ENCODE data around the gene ARHGAP40. TPM values are rescaled to one million over a fixed set of nuclear protein-coding genes. Genes with fewer than 3 reads are reported as not detected.

The ARHGAP40 gene
- total RNA-seq, 1 donor from 2014 or later = not detected

DNA sequence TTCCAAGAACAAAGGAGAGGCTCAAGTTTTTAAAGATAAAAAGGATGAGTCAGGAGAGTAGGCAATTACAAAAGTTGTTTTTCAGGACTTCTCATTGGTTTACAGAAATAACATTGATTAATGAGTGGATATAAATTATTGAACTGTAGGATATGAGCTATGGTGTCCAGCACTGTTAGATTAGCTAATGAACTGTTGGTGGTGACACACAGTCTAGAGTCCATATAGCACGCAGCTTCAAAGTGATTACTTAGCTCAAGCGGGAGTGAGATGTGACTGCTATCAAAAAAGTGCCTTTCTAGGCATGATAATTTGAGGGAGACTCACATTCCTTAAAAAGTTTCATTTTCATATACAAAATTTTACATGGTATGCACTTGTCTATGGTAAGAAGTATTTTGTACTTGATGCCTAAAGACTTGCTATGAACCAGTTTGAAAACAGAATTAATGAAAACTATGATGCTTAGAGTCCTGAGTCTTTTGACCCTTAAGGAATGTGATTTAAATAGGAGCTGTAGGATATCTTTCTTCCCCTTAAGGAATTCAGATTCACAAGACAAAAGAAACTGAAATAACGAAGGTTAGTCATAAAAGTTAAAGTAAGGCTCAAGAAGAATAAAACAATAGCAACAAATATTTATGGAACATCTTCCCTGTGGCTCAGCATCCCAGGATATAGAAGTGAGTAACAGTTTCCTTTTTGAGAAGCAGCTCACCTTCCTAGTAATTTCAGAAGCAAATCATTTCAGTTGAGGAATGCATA lies 42.8 kb upstream of the ARHGAP40 start:
- H3K27me3 Mint-ChIP-seq (ENCODE audit: unreplicated experiment) = no peaks in the 10 kb centered on the region
- TF ChIP-seq, protein P1, sequence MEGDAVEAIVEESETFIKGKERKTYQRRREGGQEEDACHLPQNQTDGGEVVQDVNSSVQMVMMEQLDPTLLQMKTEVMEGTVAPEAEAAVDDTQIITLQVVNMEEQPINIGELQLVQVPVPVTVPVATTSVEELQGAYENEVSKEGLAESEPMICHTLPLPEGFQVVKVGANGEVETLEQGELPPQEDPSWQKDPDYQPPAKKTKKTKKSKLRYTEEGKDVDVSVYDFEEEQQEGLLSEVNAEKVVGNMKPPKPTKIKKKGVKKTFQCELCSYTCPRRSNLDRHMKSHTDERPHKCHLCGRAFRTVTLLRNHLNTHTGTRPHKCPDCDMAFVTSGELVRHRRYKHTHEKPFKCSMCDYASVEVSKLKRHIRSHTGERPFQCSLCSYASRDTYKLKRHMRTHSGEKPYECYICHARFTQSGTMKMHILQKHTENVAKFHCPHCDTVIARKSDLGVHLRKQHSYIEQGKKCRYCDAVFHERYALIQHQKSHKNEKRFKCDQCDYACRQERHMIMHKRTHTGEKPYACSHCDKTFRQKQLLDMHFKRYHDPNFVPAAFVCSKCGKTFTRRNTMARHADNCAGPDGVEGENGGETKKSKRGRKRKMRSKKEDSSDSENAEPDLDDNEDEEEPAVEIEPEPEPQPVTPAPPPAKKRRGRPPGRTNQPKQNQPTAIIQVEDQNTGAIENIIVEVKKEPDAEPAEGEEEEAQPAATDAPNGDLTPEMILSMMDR (IDR thresholded peaks at IDR 0.05) = no peak
- H3K4me1 Mint-ChIP-seq (ENCODE audit: unreplicated experiment) = no peaks in the 10 kb centered on the region
- H3K4me3 Mint-ChIP-seq (ENCODE audit: unreplicated experiment) = no peak overlapping the region
- DNase-seq (ENCODE audit: extremely low spot score, unreplicated experiment) = no peak
- H3K36me3 Mint-ChIP-seq (ENCODE audit: unreplicated experiment) = peaks cover 49% of the 10 kb centered on the region
- no peak overlapping the region for H3K27ac Mint-ChIP-seq (ENCODE audit: unreplicated experiment)
- H3K9me3 Mint-ChIP-seq (ENCODE audit: unreplicated experiment) = no peaks in the 10 kb centered on the region

DNA sequence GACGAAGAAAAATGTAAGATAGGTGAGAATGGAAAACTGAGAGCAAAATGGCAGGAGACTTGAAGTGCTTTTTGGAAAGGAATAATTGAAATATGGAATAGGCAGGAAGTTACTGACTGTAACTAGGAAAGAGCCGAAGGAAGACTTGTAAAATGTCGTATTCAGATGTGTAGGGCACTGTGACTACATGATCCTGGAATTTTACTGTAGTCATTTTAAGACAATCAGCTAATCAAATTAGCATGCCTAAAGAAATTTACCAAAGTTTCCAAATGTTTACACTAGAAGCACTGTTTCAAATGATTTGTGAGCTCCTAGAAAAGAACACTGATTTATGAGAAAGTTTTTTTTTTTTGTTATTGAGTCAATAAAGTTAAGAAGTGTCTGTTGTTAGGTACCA lies 41.8 kb upstream of the ARHGAP40 start:
- peaks cover 41% of the 10 kb centered on the region for H3K36me3 Mint-ChIP-seq (ENCODE audit: unreplicated experiment)
- DNase-seq (ENCODE audit: extremely low spot score, unreplicated experiment) = no peak
- H3K4me1 Mint-ChIP-seq (ENCODE audit: unreplicated experiment) = no peaks in the 10 kb centered on the region
- H3K27me3 Mint-ChIP-seq (ENCODE audit: unreplicated experiment) = no peaks in the 10 kb centered on the region
- no peaks in the 10 kb centered on the region for H3K9me3 Mint-ChIP-seq (ENCODE audit: unreplicated experiment)
- TF ChIP-seq, protein P1 (IDR thresholded peaks at IDR 0.05) = no peak
- H3K4me3 Mint-ChIP-seq (ENCODE audit: unreplicated experiment) = no peak overlapping the region
- no peak overlapping the region for H3K27ac Mint-ChIP-seq (ENCODE audit: unreplicated experiment)

GRCh38 chr20:38563802-38564431 lies 37.7 kb upstream of the ARHGAP40 start:
- H3K4me3 Mint-ChIP-seq (ENCODE audit: unreplicated experiment) = no peak overlapping the region
- TF ChIP-seq, protein P1 (IDR thresholded peaks at IDR 0.05) = no peak
- H3K36me3 Mint-ChIP-seq (ENCODE audit: unreplicated experiment) = peaks cover 44% of the 10 kb centered on the region
- no peak overlapping the region for H3K27ac Mint-ChIP-seq (ENCODE audit: unreplicated experiment)
- no peak for DNase-seq (ENCODE audit: extremely low spot score, unreplicated experiment)
- H3K4me1 Mint-ChIP-seq (ENCODE audit: unreplicated experiment) = no peaks in the 10 kb centered on the region
- H3K27me3 Mint-ChIP-seq (ENCODE audit: unreplicated experiment) = no peaks in the 10 kb centered on the region
- no peaks in the 10 kb centered on the region for H3K9me3 Mint-ChIP-seq (ENCODE audit: unreplicated experiment)

DNA sequence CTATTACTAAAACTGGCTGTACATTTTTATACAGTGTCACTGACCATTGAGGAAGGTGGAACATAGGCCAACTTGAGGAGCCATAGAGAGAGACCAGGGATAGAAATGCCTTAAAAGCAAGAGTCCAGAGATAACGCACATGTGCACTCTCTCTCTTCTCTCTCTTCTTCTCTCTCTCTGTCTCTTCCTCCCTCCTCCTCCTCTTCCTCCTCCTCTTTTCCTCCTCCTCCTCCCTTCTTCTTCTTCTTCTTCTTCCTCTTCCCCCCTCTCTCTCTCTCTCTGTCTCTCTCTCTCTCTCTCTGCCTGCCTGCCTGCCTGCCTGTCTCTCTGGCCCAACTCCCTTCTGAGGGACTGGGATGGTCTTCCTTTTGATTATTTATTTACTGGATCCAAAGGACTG lies 36.9 kb upstream of the ARHGAP40 start:
- TF ChIP-seq, protein P1 (IDR thresholded peaks at IDR 0.05) = no peak
- Mint-ChIP-seq H3K4me1 (ENCODE audit: unreplicated experiment) (no peaks in the 10 kb centered on the region), H3K9me3 (ENCODE audit: unreplicated experiment) (no peaks in the 10 kb centered on the region), H3K27ac (ENCODE audit: unreplicated experiment) (no peak overlapping the region), H3K27me3 (ENCODE audit: unreplicated experiment) (no peaks in the 10 kb centered on the region), H3K4me3 (ENCODE audit: unreplicated experiment) (no peak overlapping the region), H3K36me3 (ENCODE audit: unreplicated experiment) (peaks cover 43% of the 10 kb centered on the region)
- DNase-seq (ENCODE audit: extremely low spot score, unreplicated experiment) = no peak

DNA sequence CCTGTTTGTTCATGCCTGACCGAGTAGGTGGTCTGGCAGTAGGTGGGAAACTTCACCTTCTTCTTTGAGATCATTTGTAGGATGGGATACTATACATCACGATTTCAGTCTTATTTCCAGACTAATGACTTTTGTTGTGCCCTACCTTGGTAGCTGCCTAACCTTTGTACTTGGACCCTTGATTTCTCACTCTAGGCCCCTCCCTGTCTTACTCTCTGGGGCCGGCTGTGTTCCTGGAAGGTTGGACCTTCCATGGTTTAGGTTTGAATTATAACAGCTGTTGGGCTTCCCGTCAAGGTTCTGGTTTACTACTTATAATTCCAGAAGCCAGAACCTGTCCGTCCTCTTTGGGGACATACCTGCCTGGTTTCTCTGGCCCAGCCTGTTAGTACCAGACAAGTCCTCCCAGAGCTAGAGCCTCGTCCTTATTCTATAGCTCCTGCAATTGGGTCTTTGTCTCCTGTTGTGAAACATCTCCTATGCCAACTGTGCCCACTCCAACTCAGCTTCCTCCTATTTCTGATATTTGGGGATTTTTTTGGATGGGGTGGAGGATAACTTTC lies 35.5 kb upstream of the ARHGAP40 start:
- TF ChIP-seq, protein P1 (IDR thresholded peaks at IDR 0.05) = no peak
- Mint-ChIP-seq H3K4me1 (ENCODE audit: unreplicated experiment) (no peaks in the 10 kb centered on the region), H3K27ac (ENCODE audit: unreplicated experiment) (no peak overlapping the region), H3K36me3 (ENCODE audit: unreplicated experiment) (peaks cover 46% of the 10 kb centered on the region), H3K27me3 (ENCODE audit: unreplicated experiment) (no peaks in the 10 kb centered on the region), H3K4me3 (ENCODE audit: unreplicated experiment) (no peak overlapping the region), H3K9me3 (ENCODE audit: unreplicated experiment) (no peaks in the 10 kb centered on the region)
- no peak for DNase-seq (ENCODE audit: extremely low spot score, unreplicated experiment)

All from osteocyte (in vitro differentiated cells).